Measurements from ENCODE around the gene GPR156.

The GPR156 gene

GRCh38 chr3:120125992-120126391, 159.0 kb downstream of the GPR156 start:
- DNase-seq (ENCODE audit: low read depth, low spot score) = no peak

- DNase-seq (ENCODE audit: low read depth, low spot score) = no peak
These were observed 165.0 kb downstream of the GPR156 start for GRCh38 chr3:120119846-120120510.

Measured in smooth muscle cell of the brain vasculature (primary cell).